Cardiac muscle cell (in vitro differentiated cells and primary cell): Measurements from ENCODE around the gene SLC38A1. TPM values are rescaled to one million over a fixed set of nuclear protein-coding genes. Genes with fewer than 3 reads are reported as not detected.
A peak's percentile ranks its signal among the peaks of the same experiment; 100 is the strongest.

Experiments
- DNase-seq, 2 donors: peaks; one replicate each; pipeline versions ENCODE4 v3.0.0 to v3.0.0-alpha.2; 2010 to 2017; ENCODE audit warnings: low read depth in 1 of 2, low spot score in 1 of 2
- H3K27ac ChIP-seq: fragments of 200-600 bp; sonication (generic); 2 replicates; pipeline ENCODE4 v1.5.1; 2016
- H3K27me3 ChIP-seq: fragments of 200-600 bp; sonication (generic); 2 replicates; pipeline ENCODE4 v1.6.0; 2016; ENCODE audit warnings: control low read depth
- H3K36me3 ChIP-seq: fragments of 200-600 bp; sonication (generic); 2 replicates; pipeline ENCODE4 v1.5.1; 2016; ENCODE audit warnings: control low read depth
- H3K4me1 ChIP-seq: fragments of 200-600 bp; sonication (generic); 2 replicates; pipeline ENCODE4 v1.8.1; 2017; ENCODE audit warnings: low read depth, mild to moderate bottlenecking, mixed run types
- H3K4me3 ChIP-seq: fragments of 200-600 bp; sonication (generic); 2 replicates; pipeline ENCODE4 v1.5.1; 2016; ENCODE audit warnings: mild to moderate bottlenecking
- H3K9me3 ChIP-seq: fragments of 200-600 bp; sonication (generic); 2 replicates; pipeline ENCODE4 v1.5.1; 2017; ENCODE audit warnings: low read depth, mild to moderate bottlenecking, control low read depth
- polyA plus RNA-seq: library from polyadenylated mRNA; unstranded; fragments of >200 nt; fragmentation: Nextera tagmentation; extraction: Ambion mirVana; gene quantifications from 2 replicates; pipeline ENCODE4 v1.2.1, GENCODE V29; 2016
- total RNA-seq: library from RNA; depleted of rRNA; stranded (reverse); fragments of >200 nt; gene quantifications from 2 replicates; pipeline ENCODE4 v1.2.3, GENCODE V29; 2016
- TF ChIP-seq, protein P1 (sequence below): IDR thresholded peaks from 2 replicates; pipeline ENCODE4 v1.5.1; 2012; ENCODE audit warnings: low read depth, mild to moderate bottlenecking, low read length

Gene SLC38A1
- total and polyA plus RNA-seq, 2 experiments from 2014 or later, result 59.6 to 62.2 TPM

DNA sequence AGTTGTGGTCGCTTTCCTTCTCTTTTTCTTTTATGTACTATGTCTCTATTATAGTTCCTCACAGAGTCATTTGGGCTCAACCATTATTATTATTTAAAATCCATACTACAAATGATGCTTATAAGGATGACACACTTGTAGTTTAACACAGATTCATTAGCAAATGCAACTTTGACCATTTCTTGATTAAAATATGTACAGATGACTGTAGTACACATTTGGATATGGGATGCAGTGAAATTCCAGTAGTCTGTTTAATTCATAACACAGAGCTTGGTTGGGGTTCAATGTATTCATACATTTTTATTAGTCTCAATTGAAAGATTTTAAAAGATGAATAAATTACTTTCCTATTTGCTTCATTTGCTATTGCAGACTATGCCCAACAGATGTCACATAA lies 30.0 kb downstream of the SLC38A1 start:
- peaks cover 28% of the 10 kb centered on the region for H3K36me3 ChIP-seq

DNA sequence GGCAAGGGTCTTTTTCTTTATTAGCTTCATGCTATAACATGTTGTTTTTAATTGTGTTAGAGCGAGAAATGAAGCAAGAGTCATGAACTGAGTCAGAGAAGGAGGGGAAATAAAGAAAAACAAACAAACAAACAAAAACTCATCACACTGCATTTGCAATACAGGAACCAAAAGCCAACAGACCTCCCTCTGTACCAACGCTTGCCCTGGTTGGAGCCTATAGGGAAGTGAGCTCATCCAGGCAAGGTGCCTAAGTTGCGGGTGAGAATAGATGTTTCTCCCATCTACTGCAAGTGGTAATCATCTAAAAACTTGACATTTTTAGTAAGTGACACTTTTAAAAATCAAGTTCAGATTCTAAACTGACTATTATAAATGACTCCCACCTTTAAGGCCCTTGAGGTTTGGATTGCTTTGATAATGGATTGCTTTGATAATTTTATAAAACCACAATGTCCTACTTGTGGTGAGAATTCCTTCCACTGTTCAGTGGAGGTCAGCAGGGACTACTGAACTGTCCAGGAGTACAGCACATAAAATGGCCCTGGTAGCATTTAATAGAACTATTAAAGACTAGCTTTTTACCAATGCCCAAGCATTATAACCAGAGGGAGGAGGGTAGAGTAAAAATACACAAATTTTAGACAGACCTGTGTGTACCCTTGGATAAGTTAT lies 31.3 kb downstream of the SLC38A1 start:
- DNase-seq, result no peak
- Histone ChIP-seq H3K27me3 (no peaks in the 10 kb centered on the region), H3K9me3 (no peaks in the 10 kb centered on the region), H3K36me3 (peaks cover 26% of the 10 kb centered on the region), H3K4me1 (peaks cover 4% of the 10 kb centered on the region), H3K4me3 (no peak overlapping the region), H3K27ac (no peak overlapping the region)
- TF ChIP-seq, protein P1, sequence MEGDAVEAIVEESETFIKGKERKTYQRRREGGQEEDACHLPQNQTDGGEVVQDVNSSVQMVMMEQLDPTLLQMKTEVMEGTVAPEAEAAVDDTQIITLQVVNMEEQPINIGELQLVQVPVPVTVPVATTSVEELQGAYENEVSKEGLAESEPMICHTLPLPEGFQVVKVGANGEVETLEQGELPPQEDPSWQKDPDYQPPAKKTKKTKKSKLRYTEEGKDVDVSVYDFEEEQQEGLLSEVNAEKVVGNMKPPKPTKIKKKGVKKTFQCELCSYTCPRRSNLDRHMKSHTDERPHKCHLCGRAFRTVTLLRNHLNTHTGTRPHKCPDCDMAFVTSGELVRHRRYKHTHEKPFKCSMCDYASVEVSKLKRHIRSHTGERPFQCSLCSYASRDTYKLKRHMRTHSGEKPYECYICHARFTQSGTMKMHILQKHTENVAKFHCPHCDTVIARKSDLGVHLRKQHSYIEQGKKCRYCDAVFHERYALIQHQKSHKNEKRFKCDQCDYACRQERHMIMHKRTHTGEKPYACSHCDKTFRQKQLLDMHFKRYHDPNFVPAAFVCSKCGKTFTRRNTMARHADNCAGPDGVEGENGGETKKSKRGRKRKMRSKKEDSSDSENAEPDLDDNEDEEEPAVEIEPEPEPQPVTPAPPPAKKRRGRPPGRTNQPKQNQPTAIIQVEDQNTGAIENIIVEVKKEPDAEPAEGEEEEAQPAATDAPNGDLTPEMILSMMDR, result no peak

More for the DNA sequence above, 30.0 kb downstream of the SLC38A1 start:
- TF ChIP-seq, protein P1, result no peak
- no peaks in the 10 kb centered on the region for H3K9me3 ChIP-seq
- no peak for DNase-seq
- peaks cover 3% of the 10 kb centered on the region for H3K4me1 ChIP-seq
- no peaks in the 10 kb centered on the region for H3K27me3 ChIP-seq
- H3K4me3 ChIP-seq, result no peak overlapping the region
- no peak overlapping the region for H3K27ac ChIP-seq

DNA sequence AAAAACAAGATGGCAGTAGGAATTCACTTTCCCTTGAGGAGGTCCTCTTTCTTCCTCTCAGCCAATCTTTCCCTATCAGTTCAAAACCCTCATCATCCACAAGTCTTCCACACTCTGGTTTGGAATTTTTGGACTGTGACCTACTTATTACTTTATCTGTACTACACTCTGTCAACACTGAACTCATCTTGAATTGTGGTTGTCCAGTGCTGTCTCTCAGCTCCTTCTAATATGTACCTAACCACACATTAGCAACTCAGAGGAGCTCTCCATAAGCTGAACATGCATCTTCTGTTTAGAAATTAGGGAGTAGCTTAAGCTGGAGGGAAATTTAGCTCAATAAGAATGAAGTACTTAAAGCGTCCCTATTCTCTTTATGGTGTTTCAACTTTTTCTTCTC lies 34.8 kb downstream of the SLC38A1 start:
- TF ChIP-seq, protein P1, result no peak
- H3K9me3 ChIP-seq, result no peaks in the 10 kb centered on the region
- no peaks in the 10 kb centered on the region for H3K27me3 ChIP-seq
- no peak overlapping the region for H3K4me3 ChIP-seq
- peaks cover 7% of the 10 kb centered on the region for H3K36me3 ChIP-seq
- DNase-seq, result no peak
- peaks cover 4% of the 10 kb centered on the region for H3K4me1 ChIP-seq
- H3K27ac ChIP-seq, result peak overlapping the region; percentile 57

DNA sequence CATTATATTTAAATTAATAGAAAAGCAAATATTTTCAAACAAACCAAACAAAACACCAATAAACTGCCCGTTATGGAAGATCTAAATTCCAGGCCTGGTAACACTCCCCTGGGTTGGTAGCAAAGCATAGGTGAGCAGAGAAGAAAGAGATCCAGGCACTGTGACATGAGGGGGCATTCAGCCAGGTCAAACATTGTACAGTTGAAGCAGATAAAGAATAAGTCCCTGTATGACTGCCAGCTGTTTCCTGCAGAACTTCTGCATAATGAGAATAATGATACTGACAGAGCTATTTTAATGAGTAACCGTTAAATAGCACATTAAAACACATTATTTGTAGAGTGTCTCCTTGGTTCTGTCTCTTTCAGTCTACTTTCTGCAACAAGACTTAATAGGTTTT lies 35.4 kb downstream of the SLC38A1 start:
- H3K27ac ChIP-seq, result peak overlapping the region; percentile 57
- H3K4me1 ChIP-seq, result peaks cover 4% of the 10 kb centered on the region
- TF ChIP-seq, protein P1, result no peak
- H3K36me3 ChIP-seq, result peaks cover 4% of the 10 kb centered on the region
- DNase-seq, result no peak
- no peaks in the 10 kb centered on the region for H3K9me3 ChIP-seq
- H3K27me3 ChIP-seq, result no peaks in the 10 kb centered on the region
- H3K4me3 ChIP-seq, result no peak overlapping the region

DNA sequence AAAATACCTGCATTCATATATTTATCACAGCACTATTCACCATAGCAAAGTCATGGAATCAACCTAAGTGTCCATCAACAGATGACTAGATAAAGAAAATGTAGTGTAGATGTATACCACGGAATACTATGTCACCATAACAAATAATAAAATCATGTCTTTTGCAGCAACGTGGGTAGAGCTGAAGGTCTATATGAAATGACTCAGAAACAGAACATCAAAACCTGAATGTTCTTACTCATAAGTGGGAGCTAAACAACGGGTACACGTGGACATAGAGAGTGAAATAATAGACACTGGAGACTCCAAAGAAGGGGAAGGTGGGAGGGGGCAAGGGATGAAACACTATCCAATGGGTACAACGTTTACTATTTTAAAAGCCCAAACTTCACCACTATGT lies 37.9 kb downstream of the SLC38A1 start:
- Histone ChIP-seq H3K9me3 (no peaks in the 10 kb centered on the region), H3K36me3 (peaks cover 4% of the 10 kb centered on the region), H3K4me3 (no peak overlapping the region), H3K27me3 (no peaks in the 10 kb centered on the region), H3K4me1 (peaks cover 4% of the 10 kb centered on the region), H3K27ac (no peak overlapping the region)
- TF ChIP-seq, protein P1, result no peak
- DNase-seq, result no peak
